Stimulated activated effector memory CD8-positive, alpha-beta T cell treated with anti-CD3 and anti-CD28 coated beads, Interleukin-12 subunit alpha, Interleukin-12 subunit beta, amount 100 ng/mL, for 72 hours (primary cell): ENCODE data around the gene CDC14A.
"Not testable (repeated sequence)": the region's sequence is repeated elsewhere in the genome, so short reads cannot be mapped to it uniquely, and the experiment has no call there.

ENCODE experiments used
- ATAC-seq: fragments of 150-1000 bp; cut with Tn5 transposase; 2 replicates; pipeline ENCODE4 v1.10.0; 2021
- DNase-seq, 2 donors: peaks; one replicate each; pipeline ENCODE4 v3.0.0; 2021 to 2022; ENCODE audit warnings: low spot score in 2 of 2
- H3K27ac Mint-ChIP-seq: one replicate; pipeline ENCODE4 v1.8.0; 2022; ENCODE audit warnings: mild to moderate bottlenecking, mixed read lengths
- H3K36me3 Mint-ChIP-seq: one replicate; pipeline ENCODE4 v1.8.0; 2022; ENCODE audit warnings: mild to moderate bottlenecking, mixed read lengths
- H3K4me1 Mint-ChIP-seq: one replicate; pipeline ENCODE4 v1.8.0; 2022; ENCODE audit warnings: mixed read lengths
- H3K4me3 Mint-ChIP-seq: one replicate; pipeline ENCODE4 v1.8.0; 2022; ENCODE audit warnings: mild to moderate bottlenecking, mixed read lengths
- H3K9me3 Mint-ChIP-seq: one replicate; pipeline ENCODE4 v1.8.0; 2022; ENCODE audit warnings: mixed read lengths

The CDC14A gene

DNA sequence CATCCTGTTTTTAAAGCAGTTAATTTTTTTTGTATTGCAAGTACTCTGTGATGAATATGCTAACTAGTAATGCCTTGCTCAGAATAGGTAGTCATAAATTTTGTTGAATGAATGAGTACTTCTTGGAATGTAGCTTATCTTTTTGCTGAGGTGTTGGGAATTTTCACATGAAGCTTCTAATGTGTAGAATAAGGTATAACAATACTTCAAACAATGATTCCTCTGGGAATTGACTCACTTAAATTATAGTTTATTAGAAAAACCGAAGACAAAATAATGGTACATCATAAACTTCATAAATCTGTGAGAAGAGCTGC, 13.9 kb downstream of the CDC14A start:
- H3K9me3 Mint-ChIP-seq = no peaks in the 10 kb centered on the region
- peaks cover 30% of the 10 kb centered on the region for H3K36me3 Mint-ChIP-seq
- H3K4me3 Mint-ChIP-seq = peak overlapping the region; percentile 53
- H3K4me1 Mint-ChIP-seq = peaks cover 54% of the 10 kb centered on the region
- no peak for ATAC-seq
- DNase-seq = no peak
- H3K27ac Mint-ChIP-seq = peak overlapping the region; percentile 20

DNA sequence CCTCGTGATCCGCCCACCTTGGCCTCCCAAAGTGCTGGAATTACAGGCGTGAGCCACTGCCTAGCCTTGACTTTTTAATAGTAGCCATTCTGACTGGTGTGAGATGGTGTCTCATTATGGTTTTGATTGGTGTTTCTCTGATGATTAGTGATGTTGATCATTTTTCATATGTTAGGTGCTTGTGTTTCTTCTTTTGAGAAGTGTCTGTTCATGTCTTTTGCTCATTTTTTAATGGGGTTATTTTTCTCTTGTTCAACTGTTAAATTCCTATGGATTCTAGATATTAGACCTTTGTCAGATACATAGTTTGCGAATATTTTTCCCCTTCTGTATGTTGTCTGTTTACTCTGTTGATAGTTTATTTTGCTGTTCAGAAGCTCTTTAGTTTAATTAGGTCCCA, 17.0 kb downstream of the CDC14A start:
- not testable (repeated sequence) for DNase-seq, ATAC-seq, H3K9me3 Mint-ChIP-seq, H3K36me3 Mint-ChIP-seq, H3K4me3 Mint-ChIP-seq, H3K27ac Mint-ChIP-seq
- peaks cover 59% of the 10 kb centered on the region for H3K4me1 Mint-ChIP-seq

DNA sequence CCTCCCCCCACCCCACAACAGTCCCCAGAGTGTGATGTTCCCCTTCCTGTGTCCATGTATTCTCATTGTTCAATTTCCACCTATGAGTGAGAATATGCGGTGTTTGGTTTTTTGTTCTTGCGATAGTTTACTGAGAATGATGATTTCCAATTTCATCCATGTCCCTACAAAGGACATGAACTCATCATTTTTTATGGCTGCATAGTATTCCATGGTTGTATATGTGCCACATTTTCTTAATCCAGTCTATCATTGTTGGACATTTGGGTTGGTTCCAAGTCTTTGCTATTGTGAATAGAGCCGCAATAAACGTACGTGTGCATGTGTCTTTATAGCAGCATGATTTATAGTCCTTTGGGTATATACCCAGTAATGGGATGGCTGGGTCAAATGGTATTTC, 21.6 kb downstream of the CDC14A start:
- not testable (repeated sequence) for H3K4me3 Mint-ChIP-seq, H3K27ac Mint-ChIP-seq, ATAC-seq, H3K9me3 Mint-ChIP-seq, DNase-seq
- peaks cover 62% of the 10 kb centered on the region for H3K4me1 Mint-ChIP-seq
- peaks cover 19% of the 10 kb centered on the region for H3K36me3 Mint-ChIP-seq

DNA sequence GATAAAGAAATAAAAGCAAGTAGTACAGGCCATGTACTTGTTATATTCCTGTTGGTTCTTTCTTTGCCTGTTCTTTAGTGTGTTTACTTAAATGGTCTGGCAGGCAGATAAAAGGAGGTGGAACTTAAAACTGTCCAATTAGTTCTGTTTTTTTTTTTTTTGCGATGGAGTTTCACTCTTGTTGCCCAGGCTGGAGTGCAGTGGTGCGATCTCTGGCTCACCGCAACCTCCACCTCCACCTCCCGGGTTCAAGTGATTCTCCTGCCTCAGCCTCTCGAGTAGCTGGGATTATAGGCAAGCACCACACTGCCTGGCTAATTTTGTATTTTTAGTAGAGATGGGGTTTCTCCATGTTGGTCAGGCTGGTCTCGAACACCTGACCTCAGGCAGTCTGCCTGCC, 24.6 kb downstream of the CDC14A start:
- not testable (repeated sequence) for DNase-seq, H3K27ac Mint-ChIP-seq, H3K9me3 Mint-ChIP-seq, ATAC-seq, H3K4me3 Mint-ChIP-seq
- Mint-ChIP-seq H3K4me1 (peaks cover 56% of the 10 kb centered on the region), H3K36me3 (peaks cover 44% of the 10 kb centered on the region)

DNA sequence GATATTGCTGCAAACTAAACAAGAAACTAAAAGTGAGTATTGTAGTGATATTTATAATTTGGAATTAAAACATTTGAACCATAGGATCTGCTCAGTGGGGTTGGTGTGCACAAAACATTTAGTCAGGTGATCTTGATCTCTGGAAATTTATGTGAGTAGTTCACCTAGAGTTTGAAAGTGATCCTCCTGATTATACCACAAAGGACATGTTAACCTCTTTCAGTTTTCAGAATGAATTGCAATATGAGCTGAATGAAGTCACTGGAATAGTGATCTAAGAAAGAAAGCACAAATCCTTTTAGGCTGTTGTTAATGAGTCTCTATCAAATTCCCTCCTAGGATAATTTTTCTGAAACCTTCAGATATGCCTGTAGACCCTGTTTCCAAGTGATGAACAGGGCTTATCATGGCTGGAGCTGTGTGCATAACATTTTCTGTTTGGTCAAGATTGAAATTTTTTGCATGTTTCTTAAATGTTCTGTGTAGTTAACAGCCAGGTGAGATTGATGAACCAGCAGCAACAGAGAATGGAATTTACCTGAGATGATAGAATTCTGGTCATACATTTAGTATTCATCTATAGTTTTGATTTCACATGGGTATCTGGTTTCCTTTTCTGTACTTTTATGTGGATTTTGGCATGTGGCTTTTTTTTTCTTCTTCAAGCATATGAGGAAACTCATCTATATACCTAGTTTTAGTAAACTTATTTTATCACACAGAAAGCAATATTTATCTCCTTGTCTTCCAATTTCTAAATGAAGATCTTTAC, 25.5 kb downstream of the CDC14A start:
- H3K4me3 Mint-ChIP-seq = no peak overlapping the region
- H3K4me1 Mint-ChIP-seq = peaks cover 50% of the 10 kb centered on the region
- peak; percentile 97 for ATAC-seq
- H3K9me3 Mint-ChIP-seq = no peaks in the 10 kb centered on the region
- DNase-seq = no peak
- H3K36me3 Mint-ChIP-seq = peaks cover 49% of the 10 kb centered on the region
- H3K27ac Mint-ChIP-seq = no peak overlapping the region

DNA sequence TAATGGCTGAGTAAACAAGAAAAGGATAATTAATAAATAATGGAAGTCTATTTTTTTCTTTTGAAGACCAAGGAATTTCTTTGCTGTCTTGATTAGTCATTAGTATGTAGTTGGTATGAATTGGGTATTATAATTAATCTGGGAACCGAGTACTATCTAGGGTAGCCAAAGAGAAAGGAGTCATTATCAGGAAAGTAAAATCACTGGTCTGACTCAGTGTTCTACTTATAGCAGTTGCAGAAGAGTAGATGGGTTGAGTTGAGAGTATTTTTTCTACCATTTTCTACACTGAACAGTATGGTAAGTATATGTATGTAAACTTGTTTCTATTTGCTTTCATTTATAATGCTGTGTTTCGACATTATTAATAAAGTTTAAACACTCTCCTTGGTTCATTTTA, 26.6 kb downstream of the CDC14A start:
- DNase-seq = no peak
- ATAC-seq = peak; percentile 49
- peaks cover 45% of the 10 kb centered on the region for H3K4me1 Mint-ChIP-seq
- peaks cover 60% of the 10 kb centered on the region for H3K36me3 Mint-ChIP-seq
- H3K9me3 Mint-ChIP-seq = no peaks in the 10 kb centered on the region
- H3K4me3 Mint-ChIP-seq = no peak overlapping the region
- no peak overlapping the region for H3K27ac Mint-ChIP-seq

DNA sequence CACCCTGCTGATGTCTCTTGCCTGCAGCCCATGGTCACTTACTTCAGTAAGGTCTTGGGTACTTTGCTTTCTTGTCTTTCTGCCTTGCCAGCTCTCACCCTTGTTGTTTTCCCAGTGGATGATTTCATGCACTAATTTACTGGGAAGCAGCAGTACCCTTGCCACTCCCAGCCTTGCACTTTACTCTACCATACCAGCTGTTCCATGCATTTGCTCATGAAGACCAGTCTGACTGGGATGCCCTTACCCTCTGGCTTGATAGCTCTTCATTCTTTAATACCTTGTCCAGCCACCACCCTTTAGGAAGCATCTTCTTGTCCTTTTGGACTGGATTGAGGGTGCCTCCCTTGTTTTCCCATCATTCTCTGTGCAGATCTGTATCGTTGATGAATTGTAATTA, 28.3 kb downstream of the CDC14A start:
- H3K9me3 Mint-ChIP-seq = no peaks in the 10 kb centered on the region
- H3K27ac Mint-ChIP-seq = no peak overlapping the region
- no peak for ATAC-seq
- no peak overlapping the region for H3K4me3 Mint-ChIP-seq
- H3K36me3 Mint-ChIP-seq = peaks cover 70% of the 10 kb centered on the region
- DNase-seq = no peak
- peaks cover 35% of the 10 kb centered on the region for H3K4me1 Mint-ChIP-seq

DNA sequence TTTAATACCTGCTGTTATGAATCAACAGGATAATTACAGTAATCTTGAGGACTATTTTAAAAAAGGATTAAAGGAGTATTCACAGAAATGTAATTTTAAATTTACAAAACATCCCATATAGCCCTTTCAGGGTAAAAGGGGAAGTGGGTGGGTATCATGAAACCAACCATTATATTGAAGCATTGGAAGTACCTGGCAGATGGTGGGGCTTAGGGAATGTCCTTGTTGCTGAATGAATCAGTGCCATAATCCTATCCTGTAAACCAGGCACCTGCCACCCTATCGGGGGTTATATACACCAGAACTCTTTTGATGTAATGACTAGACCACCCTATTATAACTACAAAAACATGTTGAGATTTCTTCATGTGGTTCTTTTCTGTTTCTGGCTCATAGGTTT, 30.4 kb downstream of the CDC14A start:
- Mint-ChIP-seq H3K9me3 (no peaks in the 10 kb centered on the region), H3K27ac (no peak overlapping the region), H3K4me1 (peaks cover 32% of the 10 kb centered on the region), H3K36me3 (peaks cover 64% of the 10 kb centered on the region), H3K4me3 (no peak overlapping the region)
- ATAC-seq = no peak
- no peak for DNase-seq

DNA sequence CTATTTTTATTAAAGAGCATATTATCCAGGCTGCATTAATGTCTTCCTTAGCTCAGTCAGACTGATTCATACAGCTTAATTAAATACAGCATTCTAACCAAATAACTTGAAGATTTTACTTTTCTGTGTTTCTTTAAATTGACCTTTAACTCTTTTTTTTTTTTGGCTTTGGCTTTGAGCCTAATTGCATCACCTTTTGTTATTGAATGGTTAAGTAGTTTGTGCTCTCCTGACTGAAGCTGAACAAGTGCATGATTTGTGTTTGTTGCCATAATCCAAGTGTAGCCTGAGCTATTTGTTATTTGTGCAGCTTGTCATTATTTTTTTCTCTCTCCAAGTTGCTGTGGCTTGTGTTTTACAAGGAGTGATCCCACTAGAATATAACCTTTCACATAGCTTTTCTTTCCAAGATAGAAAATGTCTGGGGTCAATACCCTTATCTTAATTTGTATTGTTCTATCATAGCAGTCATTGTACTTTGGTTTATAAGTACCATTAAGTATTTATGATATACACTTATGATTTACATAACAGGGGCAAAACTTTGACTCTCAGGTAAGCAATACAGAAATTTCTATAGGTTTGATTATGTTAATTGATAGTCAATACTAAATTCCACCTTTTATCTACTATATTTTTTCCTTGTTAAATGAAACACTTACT, 31.6 kb downstream of the CDC14A start:
- no peaks in the 10 kb centered on the region for H3K9me3 Mint-ChIP-seq
- peaks cover 29% of the 10 kb centered on the region for H3K4me1 Mint-ChIP-seq
- H3K27ac Mint-ChIP-seq = no peak overlapping the region
- H3K36me3 Mint-ChIP-seq = peaks cover 52% of the 10 kb centered on the region
- no peak for DNase-seq
- no peak for ATAC-seq
- H3K4me3 Mint-ChIP-seq = no peak overlapping the region

DNA sequence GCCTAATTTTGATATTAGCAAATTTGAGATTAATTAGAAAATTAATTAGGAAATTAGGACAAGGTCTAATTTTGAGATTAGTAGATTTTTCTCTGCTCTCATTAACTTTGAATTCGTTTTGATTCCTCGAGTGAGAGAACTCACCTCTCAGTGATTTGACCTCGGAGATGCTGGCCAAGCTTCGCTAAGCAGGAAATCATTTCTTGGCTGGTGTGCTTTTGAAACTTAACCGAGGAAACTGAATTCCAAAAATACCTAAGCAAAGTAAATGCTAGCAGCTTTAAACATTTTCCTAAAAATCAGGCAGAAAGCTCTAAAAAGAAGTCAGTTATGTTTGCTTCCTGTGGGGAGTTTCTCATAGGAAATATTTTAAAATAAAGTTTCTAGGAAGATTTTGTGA, 34.9 kb downstream of the CDC14A start:
- ATAC-seq (no peak), DNase-seq (no peak)
- Mint-ChIP-seq H3K4me3 (peak overlapping the region; percentile 54), H3K27ac (peak overlapping the region; percentile 76), H3K4me1 (peaks cover 16% of the 10 kb centered on the region), H3K9me3 (no peaks in the 10 kb centered on the region), H3K36me3 (peaks cover 38% of the 10 kb centered on the region)

DNA sequence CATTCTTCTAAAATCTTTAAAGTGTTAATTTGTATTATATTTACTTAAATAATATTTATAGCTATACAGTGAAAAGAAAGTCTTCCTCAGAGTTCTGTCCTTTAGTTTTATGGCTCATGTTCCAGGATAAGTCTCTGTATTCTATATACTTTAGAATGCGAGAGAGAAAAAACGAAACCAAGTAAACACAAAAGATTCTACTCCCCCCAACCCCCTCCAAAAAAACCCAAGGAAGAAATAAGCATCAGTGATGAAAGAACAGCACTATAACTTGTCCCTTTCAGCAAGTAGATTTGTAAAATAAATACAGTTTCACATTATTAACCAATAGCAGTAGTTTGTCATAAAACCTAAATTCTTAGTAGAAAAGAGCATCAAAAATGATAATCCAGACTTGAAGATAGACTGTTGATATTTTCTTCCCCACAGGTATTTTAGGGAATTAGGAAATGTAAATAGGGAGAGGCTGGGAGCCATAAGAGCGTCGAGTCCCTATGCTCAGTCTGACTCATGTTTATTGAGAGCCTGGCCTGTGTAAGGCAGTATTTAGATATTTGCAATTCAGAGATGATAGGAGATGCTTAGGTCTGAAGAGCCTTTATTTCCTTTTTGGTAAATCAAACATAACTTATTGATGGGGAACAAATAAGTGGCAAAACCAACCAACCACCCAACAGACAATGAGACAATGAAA, 35.5 kb downstream of the CDC14A start:
- Mint-ChIP-seq H3K36me3 (peaks cover 36% of the 10 kb centered on the region), H3K4me1 (peaks cover 17% of the 10 kb centered on the region), H3K4me3 (peak overlapping the region; percentile 54), H3K9me3 (no peaks in the 10 kb centered on the region), H3K27ac (peak overlapping the region; percentile 76)
- DNase-seq = no peak
- ATAC-seq = no peak

DNA sequence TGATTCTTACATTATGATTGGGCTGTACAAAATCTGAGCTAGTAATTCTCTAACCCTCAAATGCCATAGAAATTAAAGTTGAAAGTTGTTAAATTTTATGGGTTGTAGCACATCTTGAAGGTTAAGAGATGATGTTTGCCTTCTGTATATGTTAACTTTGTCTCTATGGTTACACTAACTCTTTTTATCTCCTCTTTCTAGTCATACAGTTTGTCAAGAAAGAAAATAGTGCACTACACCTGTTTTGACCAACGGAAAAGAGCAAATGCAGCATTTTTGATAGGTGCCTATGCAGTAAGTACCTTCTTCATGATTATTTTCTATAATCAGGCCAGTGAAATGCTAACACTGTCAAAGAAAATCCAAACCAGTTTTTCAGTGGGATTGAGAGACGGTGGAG, 38.2 kb downstream of the CDC14A start:
- peaks cover 21% of the 10 kb centered on the region for H3K36me3 Mint-ChIP-seq
- H3K4me3 Mint-ChIP-seq = no peak overlapping the region
- H3K4me1 Mint-ChIP-seq = peaks cover 38% of the 10 kb centered on the region
- H3K9me3 Mint-ChIP-seq = no peaks in the 10 kb centered on the region
- DNase-seq = no peak
- no peak for ATAC-seq
- H3K27ac Mint-ChIP-seq = no peak overlapping the region

DNA sequence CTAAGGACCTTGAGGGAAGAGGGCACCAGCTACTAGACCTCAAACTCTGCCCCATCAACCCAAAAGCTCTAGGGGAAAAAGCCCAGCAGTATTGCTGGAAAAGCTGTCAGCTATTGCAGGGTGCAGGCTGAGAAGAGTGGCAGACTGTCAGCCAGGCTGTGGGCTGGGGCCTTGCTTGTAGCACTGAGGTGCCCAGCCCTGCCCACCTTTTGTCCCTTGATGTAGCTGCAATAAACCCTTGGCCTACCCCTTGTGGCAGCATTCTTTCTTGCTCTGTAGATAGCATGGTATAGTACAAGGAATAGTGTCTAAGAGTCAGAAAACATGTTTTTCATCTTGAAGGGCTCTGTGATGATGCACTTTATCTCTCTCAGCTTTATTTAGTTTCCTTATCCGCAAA, 39.4 kb downstream of the CDC14A start:
- Mint-ChIP-seq H3K4me3 (no peak overlapping the region), H3K27ac (peak overlapping the region; percentile 70), H3K9me3 (no peaks in the 10 kb centered on the region), H3K4me1 (peaks cover 45% of the 10 kb centered on the region), H3K36me3 (peaks cover 21% of the 10 kb centered on the region)
- ATAC-seq (peak; percentile 72), DNase-seq (no peak)

DNA sequence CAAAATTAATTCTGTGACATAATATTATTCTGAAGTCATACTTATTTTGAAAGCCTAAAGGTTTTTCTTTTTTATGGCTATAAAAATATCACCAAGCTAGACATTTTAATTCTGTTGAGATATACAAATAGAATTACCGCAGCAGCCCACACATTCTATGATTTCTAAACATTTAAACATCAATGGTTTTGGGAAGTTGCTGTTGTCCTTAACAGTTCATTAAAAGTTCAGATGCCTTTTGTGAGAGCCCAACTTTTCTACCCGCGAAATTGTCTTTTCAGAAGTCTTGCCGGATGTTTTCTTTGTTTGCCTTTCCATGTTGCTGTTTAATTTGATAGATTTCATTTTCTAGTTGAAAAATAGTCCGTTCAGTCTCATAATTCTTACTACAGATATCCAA, 40.5 kb downstream of the CDC14A start:
- ATAC-seq (no peak), DNase-seq (no peak)
- Mint-ChIP-seq H3K27ac (peak overlapping the region; percentile 70), H3K9me3 (no peaks in the 10 kb centered on the region), H3K4me1 (peaks cover 49% of the 10 kb centered on the region), H3K36me3 (peaks cover 26% of the 10 kb centered on the region), H3K4me3 (peak overlapping the region; percentile 16)

DNA sequence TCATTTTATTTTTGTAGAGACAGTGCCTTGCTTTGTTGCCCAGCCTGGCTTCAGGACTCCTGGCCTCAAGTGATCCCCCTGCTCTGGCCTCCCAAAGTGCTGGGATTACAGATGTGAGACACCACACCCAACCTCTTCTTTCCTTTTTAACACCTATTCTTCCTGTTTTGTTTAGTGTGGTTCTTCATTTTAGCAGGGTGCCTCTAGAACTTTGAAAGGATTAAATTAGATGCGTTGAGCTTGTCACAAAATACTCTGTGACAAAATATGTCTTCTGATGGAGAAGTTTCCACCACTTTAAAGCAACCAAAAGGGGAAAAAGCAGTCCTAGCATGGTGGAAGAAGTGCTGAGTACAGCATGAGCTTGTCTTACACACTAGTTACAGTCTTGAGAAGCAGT, 42.0 kb downstream of the CDC14A start:
- no peak for DNase-seq
- peaks cover 26% of the 10 kb centered on the region for H3K36me3 Mint-ChIP-seq
- no peak overlapping the region for H3K4me3 Mint-ChIP-seq
- no peak for ATAC-seq
- H3K4me1 Mint-ChIP-seq = peaks cover 55% of the 10 kb centered on the region
- H3K27ac Mint-ChIP-seq = peak overlapping the region; percentile 64
- H3K9me3 Mint-ChIP-seq = no peaks in the 10 kb centered on the region

DNA sequence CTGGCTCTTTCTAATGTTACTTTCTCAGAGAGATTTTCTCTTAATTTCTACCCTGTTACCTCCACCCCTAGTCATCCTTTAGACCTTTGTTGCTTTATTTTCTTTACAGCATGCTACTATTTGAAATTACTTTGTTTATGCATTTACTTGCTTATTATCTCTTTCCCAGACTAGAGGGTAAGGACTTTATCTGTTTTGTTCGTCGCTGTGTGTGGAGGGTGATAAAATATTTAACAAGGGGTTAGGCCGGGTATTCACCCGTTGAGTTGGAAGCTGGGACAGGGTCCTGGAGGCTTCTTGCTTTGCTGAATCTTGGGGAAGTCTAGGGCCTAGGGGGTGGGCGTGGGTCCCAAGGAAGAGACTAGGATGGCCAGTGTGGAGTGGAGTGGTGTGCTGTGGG, 43.6 kb downstream of the CDC14A start:
- Mint-ChIP-seq H3K27ac (peak overlapping the region; percentile 55), H3K4me3 (peak overlapping the region; percentile 16), H3K4me1 (peaks cover 62% of the 10 kb centered on the region), H3K36me3 (peaks cover 22% of the 10 kb centered on the region), H3K9me3 (no peaks in the 10 kb centered on the region)
- ATAC-seq (no peak), DNase-seq (no peak)
